Stimulated activated memory B cell treated with anti-CD40 and anti-IgM and Interleukin-4, amounts not matched to agents 10 μg/mL and 1 μg/mL and 100 μg/mL, for 72 hours (primary cell): ENCODE results near the gene MYCN.
"Not testable (repeated sequence)": the region's sequence is repeated elsewhere in the genome, so short reads cannot be mapped to it uniquely, and the experiment has no call there.

Source experiments
- ATAC-seq: fragments of 150-1000 bp; cut with Tn5 transposase; 2 replicates; pipeline ENCODE4 v1.10.0; 2021
- H3K27ac Mint-ChIP-seq: one replicate; pipeline ENCODE4 v1.8.0; 2022; ENCODE audit warnings: mild to moderate bottlenecking, mixed read lengths
- H3K27me3 Mint-ChIP-seq: one replicate; pipeline ENCODE4 v1.8.0; 2022; ENCODE audit warnings: mixed read lengths
- H3K36me3 Mint-ChIP-seq: one replicate; pipeline ENCODE4 v1.8.0; 2022; ENCODE audit warnings: mixed read lengths
- H3K4me1 Mint-ChIP-seq: one replicate; pipeline ENCODE4 v1.8.0; 2022; ENCODE audit warnings: mixed read lengths
- H3K4me3 Mint-ChIP-seq: one replicate; pipeline ENCODE4 v1.8.0; 2022; ENCODE audit warnings: mild to moderate bottlenecking, moderate library complexity, mixed read lengths
- H3K9me3 Mint-ChIP-seq: one replicate; pipeline ENCODE4 v1.8.0; 2022; ENCODE audit warnings: mixed read lengths

MYCN gene

DNA sequence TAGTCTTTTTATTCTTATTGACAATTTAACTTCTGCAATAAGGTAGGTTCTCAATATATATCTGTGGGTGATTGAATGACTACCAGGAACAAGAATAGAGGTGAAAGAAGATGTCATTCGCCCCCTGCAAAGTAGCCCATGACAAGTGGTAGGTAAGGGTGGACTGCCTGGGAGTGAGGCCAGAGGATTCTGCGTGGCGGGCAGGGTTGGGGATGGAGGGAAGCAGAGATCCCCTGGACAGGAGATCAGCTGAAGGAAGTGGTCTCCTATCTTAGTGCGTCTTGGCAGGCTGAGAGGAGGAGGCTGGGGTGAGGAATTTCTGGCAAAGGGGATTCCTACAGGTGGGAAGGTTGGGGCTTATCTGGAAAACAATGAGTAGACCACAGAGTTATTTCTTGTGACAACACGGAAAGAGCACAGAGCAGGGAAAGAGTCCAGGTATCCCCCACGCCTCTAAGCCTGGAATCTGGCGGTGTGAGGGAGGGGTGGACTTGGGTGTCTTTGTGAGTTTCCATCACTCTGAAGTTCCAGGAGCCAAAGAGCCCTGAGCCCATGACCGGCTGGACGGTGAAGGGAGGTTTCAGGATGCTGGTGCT lies 21.5 kb upstream of the MYCN start:
- ATAC-seq = no peak
- H3K36me3 Mint-ChIP-seq = no peaks in the 10 kb centered on the region
- no peak overlapping the region for H3K27ac Mint-ChIP-seq
- no peak overlapping the region for H3K4me3 Mint-ChIP-seq
- peaks cover 9% of the 10 kb centered on the region for H3K27me3 Mint-ChIP-seq
- no peaks in the 10 kb centered on the region for H3K4me1 Mint-ChIP-seq
- H3K9me3 Mint-ChIP-seq = no peaks in the 10 kb centered on the region

DNA sequence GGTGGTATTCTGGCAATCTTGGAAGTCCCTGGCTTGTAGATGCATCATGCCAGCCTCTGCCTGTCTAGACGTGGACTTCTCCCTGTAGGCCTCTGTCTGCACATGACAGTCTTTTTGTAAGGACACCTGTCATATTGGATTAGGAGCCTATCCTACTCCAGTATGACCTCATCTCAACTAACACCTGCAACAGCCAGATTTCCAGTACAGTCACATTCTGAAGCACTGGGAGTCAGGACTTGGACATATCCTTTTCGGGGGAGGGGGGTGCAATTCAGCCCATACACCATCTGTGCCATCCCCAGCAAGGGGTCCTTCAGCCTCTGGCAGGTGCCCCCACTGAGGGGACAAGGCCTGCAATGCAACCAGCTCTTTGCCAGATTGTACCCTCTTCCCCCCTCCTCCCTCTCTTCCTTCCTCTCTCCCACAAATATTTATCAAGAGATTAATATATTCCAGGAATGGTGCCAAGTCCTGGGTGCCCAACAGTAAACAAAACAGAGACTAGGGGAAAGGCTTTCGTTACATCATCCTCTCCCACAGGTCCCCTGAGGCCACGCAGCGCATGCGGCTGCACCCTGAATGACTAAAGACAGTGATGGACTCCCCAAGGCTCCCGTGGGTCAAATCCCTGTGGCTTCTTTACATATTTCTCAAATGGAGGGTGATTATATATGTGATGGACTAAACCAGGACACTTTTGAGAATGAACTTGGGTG lies 20.5 kb upstream of the MYCN start:
- Mint-ChIP-seq H3K4me3 (no peak overlapping the region), H3K4me1 (no peaks in the 10 kb centered on the region), H3K9me3 (no peaks in the 10 kb centered on the region), H3K36me3 (no peaks in the 10 kb centered on the region), H3K27me3 (peaks cover 9% of the 10 kb centered on the region), H3K27ac (no peak overlapping the region)
- ATAC-seq = no peak

DNA sequence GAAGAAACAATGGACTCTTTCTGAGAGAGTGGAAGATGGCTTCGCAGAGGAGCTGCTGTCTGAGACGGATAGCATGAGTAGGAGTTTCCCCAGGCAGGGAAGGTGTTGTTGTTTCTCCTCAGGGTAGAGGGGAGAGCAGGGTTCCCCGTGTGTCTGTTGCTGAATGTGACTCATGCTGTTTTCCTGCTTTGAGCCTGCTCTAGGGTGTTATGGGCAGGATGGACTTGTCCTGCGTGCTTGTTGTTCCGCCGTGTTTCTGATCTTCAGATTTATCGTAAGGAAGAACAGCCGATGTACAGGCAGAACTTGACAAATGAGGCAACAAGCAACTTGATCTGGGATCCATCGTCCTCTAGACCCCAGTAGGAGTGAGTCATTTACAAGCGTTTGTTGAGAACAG lies 19.7 kb upstream of the MYCN start:
- Mint-ChIP-seq H3K36me3 (no peaks in the 10 kb centered on the region), H3K27ac (no peak overlapping the region), H3K27me3 (peaks cover 9% of the 10 kb centered on the region), H3K4me1 (no peaks in the 10 kb centered on the region), H3K9me3 (no peaks in the 10 kb centered on the region), H3K4me3 (no peak overlapping the region)
- ATAC-seq = no peak

GRCh38 chr2:15923597-15923996 lies 16.8 kb upstream of the MYCN start:
- Mint-ChIP-seq H3K4me1 (no peaks in the 10 kb centered on the region), H3K27me3 (peaks cover 9% of the 10 kb centered on the region), H3K27ac (no peak overlapping the region), H3K4me3 (no peak overlapping the region), H3K36me3 (no peaks in the 10 kb centered on the region), H3K9me3 (no peaks in the 10 kb centered on the region)
- ATAC-seq = no peak

DNA sequence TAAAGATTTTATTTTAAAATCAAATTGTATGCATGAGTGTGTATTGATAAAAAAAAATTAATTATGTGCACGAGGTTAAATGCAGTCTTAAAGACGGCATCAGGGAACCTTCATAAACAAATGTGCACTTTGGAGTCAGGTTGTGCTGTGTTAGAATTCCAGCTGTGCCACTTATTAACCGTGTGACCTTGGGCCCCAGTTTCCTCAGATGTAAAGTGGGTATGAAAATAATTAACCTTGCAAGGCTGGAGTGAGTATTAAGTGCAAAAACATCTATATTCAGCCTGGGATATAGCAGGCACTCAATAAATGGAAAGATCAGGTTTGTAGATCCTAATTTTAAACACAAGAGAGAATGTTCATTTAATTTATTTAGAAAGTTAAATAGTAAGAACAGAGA lies 14.5 kb upstream of the MYCN start:
- H3K9me3 Mint-ChIP-seq = no peaks in the 10 kb centered on the region
- no peaks in the 10 kb centered on the region for H3K36me3 Mint-ChIP-seq
- H3K27ac Mint-ChIP-seq = no peak overlapping the region
- ATAC-seq = no peak
- no peak overlapping the region for H3K4me3 Mint-ChIP-seq
- H3K4me1 Mint-ChIP-seq = no peaks in the 10 kb centered on the region
- peaks cover 9% of the 10 kb centered on the region for H3K27me3 Mint-ChIP-seq

- ATAC-seq = no peak
- no peak overlapping the region for H3K27ac Mint-ChIP-seq
- H3K4me3 Mint-ChIP-seq = no peak overlapping the region
- H3K9me3 Mint-ChIP-seq = no peaks in the 10 kb centered on the region
- no peaks in the 10 kb centered on the region for H3K36me3 Mint-ChIP-seq
- H3K27me3 Mint-ChIP-seq = peaks cover 9% of the 10 kb centered on the region
- H3K4me1 Mint-ChIP-seq = no peaks in the 10 kb centered on the region
Observed at GRCh38 chr2:15926252-15926651, 14.1 kb upstream of the MYCN start.

- Mint-ChIP-seq H3K27ac (no peak overlapping the region), H3K9me3 (no peaks in the 10 kb centered on the region), H3K4me1 (no peaks in the 10 kb centered on the region), H3K27me3 (peaks cover 5% of the 10 kb centered on the region), H3K36me3 (no peaks in the 10 kb centered on the region), H3K4me3 (no peak overlapping the region)
- no peak for ATAC-seq
Observed at GRCh38 chr2:15927551-15928218, 12.7 kb upstream of the MYCN start.

- H3K27me3 Mint-ChIP-seq, H3K9me3 Mint-ChIP-seq, H3K4me3 Mint-ChIP-seq, ATAC-seq, H3K27ac Mint-ChIP-seq, H3K4me1 Mint-ChIP-seq, H3K36me3 Mint-ChIP-seq: not testable (repeated sequence)
Observed at GRCh38 chr2:15929008-15929407, 11.3 kb upstream of the MYCN start.

GRCh38 chr2:15929861-15930260 lies 10.5 kb upstream of the MYCN start:
- no peak overlapping the region for H3K4me3 Mint-ChIP-seq
- H3K27ac Mint-ChIP-seq = no peak overlapping the region
- H3K4me1 Mint-ChIP-seq = no peaks in the 10 kb centered on the region
- peaks cover 9% of the 10 kb centered on the region for H3K27me3 Mint-ChIP-seq
- H3K9me3 Mint-ChIP-seq = no peaks in the 10 kb centered on the region
- no peak for ATAC-seq
- H3K36me3 Mint-ChIP-seq = no peaks in the 10 kb centered on the region

DNA sequence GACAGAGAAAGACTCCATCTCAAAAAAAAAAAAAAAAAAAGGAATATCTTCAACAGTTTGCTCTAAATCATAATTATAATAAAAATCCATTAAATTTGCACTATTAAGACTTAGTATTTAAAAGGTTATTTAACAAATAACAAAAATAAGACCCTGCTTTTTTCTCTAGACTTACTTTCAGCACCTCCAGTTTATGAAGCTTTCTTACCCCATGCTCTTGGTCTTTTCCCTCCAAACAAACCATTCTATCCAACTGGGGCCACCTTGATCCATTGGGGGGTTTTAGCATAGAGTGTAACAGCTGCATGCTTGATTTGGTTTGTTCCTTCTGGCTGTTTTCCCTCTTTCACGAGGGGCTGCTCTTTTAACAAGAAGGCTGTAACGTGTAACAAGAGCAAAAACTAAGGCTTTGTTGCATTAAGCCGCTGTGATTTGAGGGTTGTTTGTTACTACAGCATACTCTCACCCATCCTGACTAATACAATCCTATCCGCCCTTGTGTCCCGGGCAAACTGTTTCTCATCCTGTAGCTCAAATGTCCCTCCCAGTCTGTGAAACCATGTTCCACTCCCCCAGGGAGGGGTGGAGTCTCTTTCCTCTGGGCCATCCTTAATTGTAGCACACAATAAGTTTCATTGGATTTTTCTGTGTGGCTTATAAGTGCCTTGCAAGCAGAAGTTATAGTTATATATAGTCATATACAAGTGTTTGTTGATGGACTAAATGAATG lies 9.6 kb upstream of the MYCN start:
- Mint-ChIP-seq H3K4me3 (no peak overlapping the region), H3K4me1 (no peaks in the 10 kb centered on the region), H3K9me3 (no peaks in the 10 kb centered on the region), H3K36me3 (no peaks in the 10 kb centered on the region), H3K27ac (no peak overlapping the region), H3K27me3 (peaks cover 9% of the 10 kb centered on the region)
- no peak for ATAC-seq

- Mint-ChIP-seq H3K9me3 (no peaks in the 10 kb centered on the region), H3K27ac (no peak overlapping the region), H3K36me3 (no peaks in the 10 kb centered on the region), H3K4me3 (no peak overlapping the region), H3K27me3 (peaks cover 12% of the 10 kb centered on the region), H3K4me1 (no peaks in the 10 kb centered on the region)
- ATAC-seq = no peak
Observed at GRCh38 chr2:15931319-15931890, 8.9 kb upstream of the MYCN start.

DNA sequence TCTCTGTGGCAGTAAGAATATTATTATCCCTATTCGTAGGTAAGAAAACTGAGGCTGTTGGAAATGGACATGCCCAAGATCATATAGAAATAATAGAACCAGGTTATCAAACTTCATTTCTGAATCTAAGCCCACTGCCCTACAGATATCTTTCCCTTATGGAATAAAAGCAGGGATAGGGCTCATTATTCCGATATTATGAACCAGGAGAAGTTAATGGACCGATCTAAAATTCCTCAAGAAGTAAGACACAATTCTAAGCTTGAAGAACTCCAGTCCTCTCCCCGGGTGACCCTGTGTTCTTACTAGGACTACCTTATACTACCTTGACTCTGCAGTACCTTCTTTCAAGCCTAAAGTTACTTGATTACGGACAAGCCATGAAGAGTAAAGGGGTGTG lies 8.4 kb upstream of the MYCN start:
- Mint-ChIP-seq H3K27ac (no peak overlapping the region), H3K36me3 (no peaks in the 10 kb centered on the region), H3K9me3 (no peaks in the 10 kb centered on the region), H3K27me3 (peaks cover 17% of the 10 kb centered on the region), H3K4me1 (no peaks in the 10 kb centered on the region), H3K4me3 (no peak overlapping the region)
- no peak for ATAC-seq

- no peaks in the 10 kb centered on the region for H3K36me3 Mint-ChIP-seq
- H3K4me1 Mint-ChIP-seq = no peaks in the 10 kb centered on the region
- H3K27ac Mint-ChIP-seq = no peak overlapping the region
- H3K4me3 Mint-ChIP-seq = no peak overlapping the region
- H3K9me3 Mint-ChIP-seq = no peaks in the 10 kb centered on the region
- peaks cover 23% of the 10 kb centered on the region for H3K27me3 Mint-ChIP-seq
- no peak for ATAC-seq
Observed at GRCh38 chr2:15932394-15933183, 7.8 kb upstream of the MYCN start.

DNA sequence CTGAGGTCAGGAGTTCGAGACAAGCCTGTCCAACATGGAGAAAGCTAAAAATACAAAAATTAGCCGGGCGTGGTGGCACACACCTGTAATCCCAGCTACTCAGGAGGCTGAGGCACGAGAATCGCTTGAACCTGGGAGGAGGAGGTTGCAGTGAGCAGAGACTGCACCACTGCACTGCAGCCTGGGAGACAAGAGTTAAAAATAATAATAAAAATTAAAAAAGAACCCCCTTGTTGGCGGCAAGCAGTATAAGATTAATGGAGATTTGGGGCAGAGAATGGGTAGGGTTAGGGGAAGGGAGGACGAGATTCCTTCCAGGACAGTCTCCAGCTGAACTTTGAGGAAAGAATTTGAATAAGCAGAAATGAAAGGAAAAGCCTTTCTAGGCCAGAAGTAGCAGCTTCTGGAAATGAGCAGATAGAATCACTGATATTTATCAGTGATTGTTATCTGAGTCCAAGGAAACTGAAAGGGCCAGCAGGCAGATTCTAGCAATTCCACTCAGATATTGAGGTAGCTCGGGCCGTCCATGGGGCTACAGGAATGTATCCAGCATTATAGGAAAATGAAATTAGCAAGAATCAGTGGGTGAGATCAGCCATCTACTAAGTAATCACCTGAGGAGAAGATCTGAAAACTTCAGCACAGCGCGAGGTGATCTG lies 7.0 kb upstream of the MYCN start:
- no peaks in the 10 kb centered on the region for H3K9me3 Mint-ChIP-seq

More for the DNA sequence above, 7.0 kb upstream of the MYCN start:
- no peaks in the 10 kb centered on the region for H3K36me3 Mint-ChIP-seq
- no peak overlapping the region for H3K27ac Mint-ChIP-seq
- peaks cover 31% of the 10 kb centered on the region for H3K27me3 Mint-ChIP-seq
- H3K4me1 Mint-ChIP-seq = no peaks in the 10 kb centered on the region
- no peak for ATAC-seq
- H3K4me3 Mint-ChIP-seq = no peak overlapping the region
